ENCODE measurements around the gene ENKUR.
"Not testable (repeated sequence)": the region's sequence is repeated elsewhere in the genome, so short reads cannot be mapped to it uniquely, and the experiment has no call there.

Gene ENKUR

DNA sequence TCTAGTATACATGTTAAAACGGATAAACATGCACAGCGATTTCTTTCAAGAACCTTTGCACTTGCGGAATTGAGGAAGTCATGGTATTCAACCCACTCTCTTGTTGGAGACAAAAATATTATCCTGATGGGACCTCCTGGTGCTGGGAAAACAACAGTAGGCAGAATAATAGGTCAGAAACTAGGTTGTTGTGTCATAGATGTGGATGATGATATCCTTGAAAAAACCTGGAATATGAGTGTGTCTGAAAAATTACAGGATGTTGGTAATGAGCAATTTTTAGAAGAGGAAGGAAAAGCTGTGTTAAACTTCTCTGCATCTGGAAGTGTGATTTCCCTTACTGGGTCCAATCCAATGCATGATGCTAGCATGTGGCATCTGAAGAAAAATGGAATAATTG is 7.3 kb upstream of the ENKUR start:
- DNase-seq (ENCODE audit: low read depth in 3 of 3) = no peak

DNA sequence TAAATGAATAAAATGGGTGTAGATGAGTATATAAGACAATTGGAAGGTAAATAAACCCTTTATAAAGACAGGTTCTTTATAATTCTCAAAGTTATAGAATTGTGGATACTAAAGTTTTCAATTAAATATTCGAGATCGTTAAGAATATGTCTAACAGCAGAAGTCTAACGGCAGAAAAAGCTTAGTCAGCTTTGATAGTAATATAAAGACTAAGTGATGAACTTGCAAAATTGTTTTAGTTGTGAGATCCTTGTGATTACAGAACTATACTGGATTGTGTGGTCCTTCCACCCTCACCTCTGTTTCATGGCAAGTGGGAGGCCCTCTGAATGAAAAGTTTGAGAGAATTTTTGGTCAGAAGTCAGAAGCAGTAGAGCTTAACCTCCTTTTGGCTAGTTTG is 2.7 kb upstream of the ENKUR start:
- DNase-seq (ENCODE audit: low read depth in 3 of 3) = no peak

- no peak for DNase-seq (ENCODE audit: low read depth in 3 of 3)
Observed at GRCh38 chr10:25017661-25018060, 1.7 kb upstream of the ENKUR start.

DNA sequence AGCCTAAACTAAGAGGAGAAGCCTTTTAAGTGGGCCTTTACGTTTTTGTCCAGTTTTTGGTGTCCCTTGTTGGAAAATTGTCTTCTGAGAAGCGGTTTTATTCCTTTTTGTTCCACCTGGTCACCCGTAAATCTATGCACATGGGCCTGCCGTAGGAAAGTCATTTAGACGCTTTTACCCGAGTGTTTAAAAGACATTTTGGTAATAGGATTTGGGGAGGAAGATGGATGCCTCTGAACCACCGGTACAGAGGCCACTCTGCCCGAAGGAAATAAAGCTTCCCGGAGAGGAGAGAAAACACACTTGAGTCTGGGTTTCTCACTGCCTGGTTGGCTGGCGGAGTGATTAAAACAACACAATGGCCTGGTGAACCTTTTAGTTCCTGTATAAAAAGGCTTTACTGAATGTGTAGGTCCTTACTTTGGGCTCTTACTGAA is 1.2 kb upstream of the ENKUR start:
- DNase-seq (ENCODE audit: low read depth in 3 of 3) = peak in 1 of 3 donors; percentile 1

DNA sequence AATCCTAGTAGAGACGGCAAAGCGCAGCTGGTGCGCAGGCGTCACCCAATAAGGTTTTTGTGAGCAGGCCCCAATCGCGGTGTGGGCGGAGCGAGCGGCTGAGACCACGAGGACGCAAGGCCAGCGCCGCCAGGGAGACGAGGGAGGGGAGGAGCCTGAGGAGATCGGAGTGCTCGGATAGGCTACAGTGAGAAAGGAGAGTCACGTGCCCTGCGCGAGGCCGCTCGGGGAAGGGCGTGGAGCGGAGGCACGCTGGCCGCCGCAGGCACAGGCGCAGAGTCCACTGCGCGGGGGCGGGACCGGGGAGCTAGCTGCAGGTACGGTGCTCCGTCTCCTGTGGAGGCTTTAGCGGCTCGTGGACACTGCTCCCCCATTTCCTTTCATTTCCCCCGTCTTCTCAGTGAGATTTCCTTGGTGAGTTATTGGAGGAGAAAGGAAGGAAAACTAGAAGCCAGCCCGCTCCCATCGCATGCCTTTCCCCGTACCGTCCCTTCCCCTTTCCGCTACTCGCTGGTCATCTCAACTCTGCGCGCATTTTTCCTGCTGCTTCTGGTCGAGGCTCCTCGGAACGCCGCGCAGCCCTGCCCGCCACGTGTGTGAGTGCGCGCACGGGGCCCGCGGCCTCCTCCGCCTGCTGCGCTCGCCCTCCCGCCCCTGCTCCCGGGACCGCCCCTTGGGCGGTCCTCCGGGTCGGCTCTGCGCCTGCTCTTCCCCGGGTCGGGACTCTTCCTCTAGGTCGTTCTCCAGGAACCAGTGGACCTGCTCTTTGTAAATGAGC is 607 bp upstream of the ENKUR start, which contains the start of gene THNSL1:
Gene THNSL1 (plus strand): TSS at position 237 of the 778 bp plus-strand sequence. CDS start 6,612 bp downstream, outside the sequence.
- peak; percentile 93 to 98 (median 96) for DNase-seq (ENCODE audit: low read depth in 3 of 3)

DNA sequence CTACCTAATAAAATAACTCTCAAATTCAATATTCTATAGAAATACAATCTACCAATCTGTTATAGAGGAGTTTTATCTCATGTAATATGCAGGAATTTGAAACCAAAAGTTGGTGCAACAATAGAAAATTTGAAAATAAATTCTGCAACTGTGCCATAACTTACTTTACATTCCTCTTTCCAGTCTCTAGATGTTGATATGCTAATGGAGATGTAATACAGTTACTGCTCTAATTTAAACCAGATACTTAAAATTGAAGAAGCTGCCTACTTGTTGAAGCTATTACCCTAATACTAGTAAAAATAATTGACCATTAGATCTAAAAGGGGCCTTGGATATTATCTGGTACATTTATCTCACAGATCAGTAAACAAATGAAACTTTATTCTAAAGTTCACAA is 1.4 kb downstream of the ENKUR start:
- no peak for DNase-seq (ENCODE audit: low read depth in 3 of 3)

DNA sequence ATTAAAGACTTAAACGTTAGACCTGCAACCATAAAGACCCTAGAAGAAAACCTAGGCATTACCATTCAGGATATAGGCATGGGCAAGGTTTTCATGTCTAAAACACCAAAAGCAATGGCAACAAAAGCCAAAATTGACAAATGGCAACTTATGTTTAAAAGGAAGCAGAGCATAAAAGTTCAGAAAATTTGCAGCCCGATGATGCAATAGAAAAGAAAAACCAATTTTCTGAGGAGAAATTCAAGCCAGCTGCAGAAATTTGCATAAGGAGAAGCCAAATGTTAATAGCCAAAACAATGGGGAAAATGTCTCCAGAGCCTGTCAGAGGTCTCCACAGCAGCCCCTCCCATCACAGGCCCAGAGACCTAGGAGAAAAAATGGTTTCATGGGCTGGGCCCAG is 4.4 kb downstream of the ENKUR start:
- DNase-seq (ENCODE audit: low read depth in 3 of 3) = not testable (repeated sequence)

- no peak for DNase-seq (ENCODE audit: low read depth in 3 of 3)
Observed at GRCh38 chr10:24998044-24998443, 17.9 kb downstream of the ENKUR start.

DNA sequence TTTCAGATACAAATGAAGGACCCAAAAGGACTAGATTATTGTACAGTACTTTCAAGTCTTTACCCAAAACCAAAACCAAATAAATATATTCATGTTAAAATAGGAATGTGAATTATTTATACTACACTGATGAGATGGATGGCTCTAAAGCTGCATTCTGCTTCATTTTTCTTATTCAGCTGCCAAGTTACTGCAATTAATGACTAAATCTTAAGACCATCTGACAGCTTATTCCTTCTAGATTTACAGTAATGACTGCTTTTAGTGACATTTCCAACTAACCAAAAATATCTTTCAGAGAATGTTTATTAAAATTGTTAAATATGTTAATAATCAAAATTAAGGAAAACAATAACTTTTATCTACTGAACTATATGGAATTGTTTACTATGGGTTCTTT is 20.9 kb downstream of the ENKUR start:
- DNase-seq (ENCODE audit: low read depth in 3 of 3) = no peak

DNA sequence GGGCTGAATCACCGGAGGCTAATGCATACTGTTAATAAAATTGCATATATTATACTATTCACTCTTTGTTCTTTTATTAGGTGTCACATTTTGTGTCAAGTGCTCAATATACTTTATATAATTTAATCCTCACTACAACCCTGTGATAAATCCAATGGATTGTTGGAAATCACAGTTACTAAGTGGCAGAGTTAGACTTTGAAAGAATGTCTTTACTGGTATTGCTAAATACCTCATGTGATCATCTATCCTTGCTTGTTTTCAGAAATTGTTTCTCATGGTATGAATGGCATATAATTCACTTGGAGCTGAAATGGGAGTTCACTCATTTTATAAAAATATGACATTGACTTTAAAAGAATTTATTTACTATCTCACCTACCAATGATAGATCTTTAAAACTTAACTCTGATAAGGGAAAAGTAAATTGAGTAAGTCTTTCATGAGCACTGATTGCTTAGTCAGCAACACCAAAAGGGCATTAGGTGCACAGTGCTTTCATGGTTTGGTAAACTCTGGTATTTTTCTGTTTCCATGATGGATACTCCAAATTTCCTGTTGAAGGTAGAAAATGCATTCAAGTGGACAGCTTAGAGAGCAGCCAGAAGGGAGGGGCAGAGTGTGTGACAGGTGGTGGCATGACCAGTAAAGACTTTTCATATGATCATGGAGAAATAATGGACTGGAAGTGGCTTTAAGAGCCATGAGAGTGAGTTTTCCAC is 22.6 kb downstream of the ENKUR start:
- DNase-seq (ENCODE audit: low read depth in 3 of 3) = no peak

DNA sequence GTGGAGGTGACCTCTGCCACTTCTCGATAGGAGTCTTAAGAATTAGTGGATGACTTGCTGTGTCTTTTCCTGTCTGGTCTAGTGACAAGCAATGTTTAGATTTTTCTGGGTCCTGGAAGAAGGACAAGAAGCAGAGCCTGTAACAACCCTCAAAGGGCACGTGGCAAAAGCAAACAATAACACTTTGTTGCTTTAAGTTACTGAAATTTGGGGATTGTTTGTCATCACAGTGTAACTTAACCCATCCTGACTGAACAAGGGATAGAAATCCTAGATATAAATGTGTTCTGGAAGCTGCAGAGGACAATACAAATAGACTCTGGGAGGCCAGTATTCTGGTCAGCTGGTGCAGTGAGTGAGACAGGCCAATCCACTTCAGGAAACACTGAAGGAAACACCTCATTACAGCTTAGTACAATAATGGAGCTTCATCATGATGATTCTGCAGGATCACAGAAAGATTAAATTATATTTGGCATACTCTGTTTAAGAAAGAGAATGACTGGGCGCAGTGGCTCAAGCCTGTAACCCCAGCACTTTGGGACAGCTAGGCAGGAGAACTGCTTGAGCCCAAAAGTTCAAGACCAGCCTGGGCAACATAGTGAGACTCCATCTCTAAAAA is 23.3 kb downstream of the ENKUR start:
- no peak for DNase-seq (ENCODE audit: low read depth in 3 of 3)

DNA sequence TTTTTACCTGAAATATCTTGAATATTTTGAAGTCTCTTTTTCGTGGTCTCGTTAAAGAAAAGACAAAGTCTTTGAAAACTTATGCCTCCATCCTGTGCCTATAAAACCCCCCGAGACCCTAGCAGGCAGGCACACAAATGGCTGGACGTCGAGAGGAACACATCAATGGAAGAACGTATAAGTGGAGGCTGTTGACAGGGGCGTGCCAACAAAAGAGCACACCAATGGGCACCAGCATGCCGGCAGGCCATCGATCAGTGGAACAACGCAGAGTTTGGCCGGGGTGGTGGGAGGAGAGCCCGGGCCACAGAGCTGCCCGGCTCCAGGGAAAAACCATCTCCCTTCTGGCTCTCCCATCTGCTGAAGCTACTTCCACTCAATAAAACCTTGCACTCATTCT is 24.7 kb downstream of the ENKUR start:
- no peak for DNase-seq (ENCODE audit: low read depth in 3 of 3)

- no peak for DNase-seq (ENCODE audit: low read depth in 3 of 3)
Observed at GRCh38 chr10:24989867-24990266, 26.1 kb downstream of the ENKUR start.

DNA sequence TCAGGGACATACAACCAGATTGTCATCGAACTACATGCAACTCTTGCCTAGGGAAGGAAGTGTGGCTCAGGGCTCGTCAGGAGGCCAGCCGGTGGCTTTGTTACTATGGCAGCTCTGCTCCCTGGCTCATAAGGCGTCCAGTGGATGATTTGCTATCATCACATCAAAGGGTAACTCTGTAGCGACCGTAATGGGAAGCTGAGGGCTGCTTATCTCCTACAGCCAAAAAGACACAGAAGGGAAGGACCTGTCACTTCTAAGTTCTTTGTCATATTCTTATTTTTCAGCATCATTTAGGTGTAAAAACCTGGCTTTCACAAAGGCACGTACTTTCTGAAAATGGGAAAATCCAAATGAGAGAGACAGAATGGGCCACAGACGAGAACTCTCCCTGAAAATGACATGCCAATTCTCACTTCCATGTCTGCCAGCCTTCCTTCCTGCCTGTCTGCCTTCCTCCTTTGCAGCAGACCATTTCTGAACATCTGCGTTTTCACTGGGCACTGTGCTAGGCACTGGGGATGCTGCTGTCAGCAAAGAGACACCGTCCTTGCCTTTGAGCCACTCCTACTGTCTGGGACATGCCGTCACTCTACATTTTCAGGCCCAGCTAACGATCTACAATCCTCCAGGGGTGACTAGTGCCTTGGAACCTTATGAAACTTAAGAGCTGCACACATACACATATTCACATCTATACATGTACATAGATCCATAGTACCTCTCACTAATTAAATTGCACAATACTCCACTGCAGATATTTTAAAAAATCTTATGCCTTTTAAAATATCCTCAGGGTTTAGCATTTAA is 26.9 kb downstream of the ENKUR start:
- no peak for DNase-seq (ENCODE audit: low read depth in 3 of 3)

DNA sequence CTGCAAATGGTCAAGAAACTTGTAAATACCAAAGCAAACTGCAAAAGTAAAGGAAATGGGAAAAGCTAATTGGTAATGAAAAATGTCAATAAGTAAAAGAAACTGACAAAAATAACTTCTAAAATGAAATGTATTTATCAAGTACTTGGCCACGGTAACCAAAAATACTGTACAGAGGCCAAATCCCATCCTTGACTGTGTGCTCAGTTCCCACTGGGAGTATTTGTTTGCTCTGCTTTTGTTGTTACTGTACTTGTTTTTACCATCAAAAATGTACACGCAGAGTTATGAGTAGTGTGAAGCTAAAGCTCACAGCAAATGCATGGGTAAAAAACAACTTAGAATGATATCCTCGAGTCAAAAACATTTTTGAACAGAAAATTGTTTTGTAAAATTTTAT is 31.1 kb downstream of the ENKUR start:
- no peak for DNase-seq (ENCODE audit: low read depth in 3 of 3)

- DNase-seq (ENCODE audit: low read depth in 3 of 3) = no peak
Observed at GRCh38 chr10:24983946-24984345, 32.0 kb downstream of the ENKUR start.

DNA sequence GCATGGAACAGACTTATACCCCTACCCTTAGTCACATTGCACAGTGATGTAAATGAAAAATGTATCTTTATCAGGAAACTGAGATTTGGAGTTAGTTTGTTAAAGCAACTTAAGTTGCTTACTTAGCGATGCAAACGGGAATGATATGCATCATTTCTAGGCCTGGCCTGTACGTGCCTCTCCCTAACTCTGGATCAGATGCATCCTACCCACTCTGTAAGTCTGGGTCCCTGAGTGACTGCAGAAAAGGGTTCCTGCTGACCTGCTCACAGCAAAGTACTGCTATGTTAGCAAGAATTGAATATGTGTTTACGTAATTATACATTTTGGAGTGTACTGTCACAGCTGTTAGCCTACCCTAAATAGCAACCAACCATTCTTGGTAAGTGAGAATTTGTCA is 32.8 kb downstream of the ENKUR start:
- DNase-seq (ENCODE audit: low read depth in 3 of 3) = no peak

DNA sequence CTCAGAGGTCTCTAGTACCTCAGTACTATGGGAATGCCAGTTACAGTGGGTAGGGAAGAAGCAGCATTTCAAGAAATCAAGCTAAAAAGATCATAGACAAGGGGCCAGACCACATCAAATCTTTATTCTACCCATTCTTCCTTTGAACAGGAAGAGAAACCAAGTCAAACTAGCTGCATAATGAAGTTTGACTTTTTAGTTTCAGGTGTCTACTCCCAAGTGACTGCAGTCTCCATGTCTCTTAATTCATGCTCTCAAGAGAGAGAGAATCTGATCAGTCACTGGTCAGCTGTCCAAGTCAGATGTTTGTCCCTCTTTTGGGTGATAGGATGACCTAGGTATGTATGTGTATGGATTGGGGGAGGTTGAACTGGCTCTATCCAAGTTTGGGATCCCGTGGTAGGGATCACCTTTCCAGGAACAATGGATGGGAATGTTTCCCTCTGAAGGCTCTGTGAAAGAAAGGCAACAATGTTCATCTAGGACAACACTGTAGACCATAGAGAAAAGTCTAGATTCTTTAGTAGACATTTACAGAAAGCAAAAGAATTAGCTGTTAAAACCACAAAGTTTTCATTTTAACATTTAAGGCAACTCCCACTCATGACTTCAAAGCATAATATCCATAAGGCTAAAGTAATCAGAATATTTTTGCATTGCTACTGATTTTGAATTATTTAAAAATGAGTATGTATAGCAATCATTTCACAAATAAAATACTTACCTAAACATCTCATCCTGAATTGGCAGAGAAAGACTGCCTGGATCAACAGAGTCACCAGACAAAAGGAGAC is 33.4 kb downstream of the ENKUR start:
- DNase-seq (ENCODE audit: low read depth in 3 of 3) = no peak

DNA sequence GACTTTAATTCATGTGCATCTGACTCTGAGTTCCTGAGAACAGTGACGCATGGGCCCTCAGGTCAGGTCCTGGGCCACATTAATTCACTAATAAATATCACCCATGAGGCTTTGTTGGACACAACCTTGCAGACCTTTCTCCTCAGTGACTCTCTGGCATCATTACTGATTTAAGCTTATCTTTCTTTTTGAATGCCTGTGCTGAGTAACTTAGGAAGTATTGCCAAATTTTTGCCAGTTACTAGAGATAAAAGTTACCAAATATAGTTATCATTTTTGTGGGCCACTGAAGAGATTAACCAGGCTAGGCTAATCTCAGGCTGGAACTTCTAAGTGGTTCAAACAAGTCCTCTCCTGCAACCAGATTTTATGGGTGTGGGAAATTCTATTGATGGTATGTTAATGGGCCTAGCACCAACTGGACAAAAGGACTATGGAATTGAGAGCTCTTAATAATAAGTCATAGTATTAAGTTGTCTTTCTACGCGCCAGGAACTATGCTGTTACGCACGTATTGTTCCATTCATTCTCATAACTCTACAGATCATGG is 34.7 kb downstream of the ENKUR start:
- DNase-seq (ENCODE audit: low read depth in 3 of 3) = no peak

DNA sequence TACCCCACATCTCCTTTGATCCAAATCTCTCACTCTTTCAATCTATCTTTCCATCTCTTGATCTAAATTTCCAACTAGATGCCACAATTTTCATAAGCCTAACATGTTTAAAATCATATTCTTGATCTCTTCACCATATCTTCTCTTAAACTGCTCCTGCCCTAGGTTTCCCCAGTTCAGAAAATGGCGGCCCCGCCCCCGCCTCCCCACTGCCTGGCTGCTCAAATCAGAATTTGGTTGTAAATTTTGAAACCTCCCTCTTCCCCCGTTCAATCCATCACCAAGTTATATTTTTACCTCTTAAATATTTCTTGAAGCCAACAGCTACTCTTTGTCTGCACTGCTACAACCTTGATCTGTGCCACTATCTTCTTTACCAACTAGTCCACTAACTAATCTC is 36.3 kb downstream of the ENKUR start:
- DNase-seq (ENCODE audit: low read depth in 3 of 3) = no peak

- no peak for DNase-seq (ENCODE audit: low read depth in 3 of 3)
Observed at GRCh38 chr10:24974976-24975375, 41.0 kb downstream of the ENKUR start.
